IMR-90 (cell line): ENCODE measurements around the gene RBM34. TPM values are rescaled to one million over a fixed set of nuclear protein-coding genes. Genes with fewer than 3 reads are reported as not detected.

Experiments
- ATAC-seq: fragments of 200-7000 bp; cut with Tn5 transposase; 2 replicates; pipeline ENCODE4 v1.9.1; 2020; ENCODE audit warnings: low read depth, mild to moderate bottlenecking, moderate library complexity
- BruUV-seq: library from RNA; stranded (reverse); fragments of 400-500 nt; replicated peaks from 2 replicates; lab custom pipeline; 2021; lab: Mats Ljungman, UMichigan
- CTCF ChIA-PET: fragments of 300-600 bp; formaldehyde crosslinking; extraction: SDS; loops from one replicate; lab custom pipeline; 2021; ENCODE audit warnings: antibody characterized with exemption; lab: Yijun Ruan, JAX
- POLR2A ChIA-PET: fragments of 300-600 bp; sonication (Branson Sonifier 250); formaldehyde crosslinking; loops from one replicate; lab custom pipeline; 2022; ENCODE audit warnings: antibody characterized with exemption; ENCODE audit not compliant: unreplicated experiment; lab: Charles Lee
- DNase-seq: peaks from one replicate; pipeline ENCODE4 v3.0.0; 2013
- H2AFZ ChIP-seq: replicated peaks from 2 replicates; pipeline ENCODE3; 2013; ENCODE audit warnings: low read length, mild to moderate bottlenecking; ENCODE audit not compliant: poor library complexity
- H2AK5ac ChIP-seq: 2 replicates; pipeline ENCODE4 v1.6.1; 2013; ENCODE audit warnings: low read depth, low read length, inconsistent platforms
- H2AK9ac ChIP-seq: replicated peaks from 2 replicates; pipeline ENCODE3; 2013; ENCODE audit warnings: mild to moderate bottlenecking, low read depth, low read length, moderate library complexity; ENCODE audit not compliant: poor library complexity
- H2BK120ac ChIP-seq: 2 replicates; pipeline ENCODE4 v1.6.1; 2013; ENCODE audit warnings: low read depth, low read length, inconsistent platforms
- H2BK15ac ChIP-seq: 3 replicates; pipeline ENCODE4 v1.6.1; 2013; ENCODE audit warnings: low read depth, low read length, inconsistent platforms
- H2BK20ac ChIP-seq: 2 replicates; pipeline ENCODE4 v1.6.1; 2013; ENCODE audit warnings: low read depth, mild to moderate bottlenecking, inconsistent platforms, low read length, moderate library complexity
- H2BK5ac ChIP-seq: 2 replicates; pipeline ENCODE4 v1.6.1; 2013; ENCODE audit warnings: mild to moderate bottlenecking, low read depth, low read length, inconsistent platforms; ENCODE audit not compliant: poor library complexity, severe bottlenecking
- H3K14ac ChIP-seq: replicated peaks from 2 replicates; pipeline ENCODE4 v1.6.1; 2013; ENCODE audit warnings: low read depth, low read length, inconsistent platforms
- H3K18ac ChIP-seq: 2 replicates; pipeline ENCODE4 v1.6.1; 2013; ENCODE audit warnings: low read depth, low read length, control low read depth
- H3K23ac ChIP-seq: 2 replicates; pipeline ENCODE4 v1.6.1; 2013; ENCODE audit warnings: low read depth, low read length, inconsistent platforms
- H3K27ac ChIP-seq: 2 replicates; pipeline ENCODE4 v1.5.1; 2013; ENCODE audit warnings: mild to moderate bottlenecking, control low read depth, low read length; ENCODE audit not compliant: insufficient read depth
- H3K27me3 ChIP-seq: 2 replicates; pipeline ENCODE4 v1.6.1; 2013; ENCODE audit warnings: low read length; ENCODE audit not compliant: control insufficient read depth, insufficient read depth
- H3K36me3 ChIP-seq: 2 replicates; pipeline ENCODE4 v1.6.1; 2013; ENCODE audit warnings: low read length, mixed read lengths; ENCODE audit not compliant: control insufficient read depth, insufficient read depth
- H3K4ac ChIP-seq: 2 replicates; pipeline ENCODE4 v1.6.1; 2013; ENCODE audit warnings: low read depth, low read length, inconsistent platforms
- H3K4me1 ChIP-seq: 2 replicates; pipeline ENCODE4 v1.6.1; 2013; ENCODE audit warnings: low read length, mixed read lengths; ENCODE audit not compliant: control insufficient read depth, insufficient read depth
- H3K4me2 ChIP-seq: 2 replicates; pipeline ENCODE4 v1.6.1; 2013; ENCODE audit warnings: low read depth, mild to moderate bottlenecking, control low read depth, low read length, moderate library complexity
- H3K4me3 ChIP-seq: 2 replicates; pipeline ENCODE4 v1.5.1; 2013; ENCODE audit warnings: low read depth, mild to moderate bottlenecking, control low read depth, low read length, moderate library complexity; ENCODE audit not compliant: insufficient read depth
- H3K56ac ChIP-seq: 2 replicates; pipeline ENCODE4 v1.6.1; 2013; ENCODE audit warnings: low read length, inconsistent platforms; ENCODE audit not compliant: insufficient read depth; ENCODE audit errors: extremely low read depth
- H3K79me1 ChIP-seq, 2 experiments: 2 replicates each; pipeline ENCODE4 v1.6.1; 2013; ENCODE audit warnings: low read length in 2 of 2, inconsistent platforms in 1 of 2, low read depth in 1 of 2
- H3K9ac ChIP-seq: 2 replicates; pipeline ENCODE4 v1.6.1; 2013; ENCODE audit warnings: low read depth, low read length, control low read depth
- H3K9me1 ChIP-seq: 2 replicates; pipeline ENCODE4 v1.6.1; 2013; ENCODE audit warnings: low read length, inconsistent platforms; ENCODE audit not compliant: insufficient read depth
- H3K9me3 ChIP-seq: 2 replicates; pipeline ENCODE4 v1.6.1; 2013; ENCODE audit warnings: low read length; ENCODE audit not compliant: control insufficient read depth, insufficient read depth
- H4K20me1 ChIP-seq: 2 replicates; pipeline ENCODE4 v1.6.1; 2013; ENCODE audit warnings: low read length, inconsistent platforms; ENCODE audit not compliant: insufficient read depth
- H4K5ac ChIP-seq: 2 replicates; pipeline ENCODE4 v1.6.1; 2013; ENCODE audit warnings: mild to moderate bottlenecking, low read depth, low read length, control low read depth
- H4K8ac ChIP-seq, 2 experiments: 2 replicates each; pipeline ENCODE4 v1.6.1; 2013; ENCODE audit warnings: low read depth in 2 of 2, low read length in 2 of 2, control low read depth in 1 of 2, inconsistent platforms in 1 of 2
- H4K91ac ChIP-seq: 2 replicates; pipeline ENCODE4 v1.6.1; 2013; ENCODE audit warnings: low read depth, low read length, inconsistent platforms; ENCODE audit not compliant: insufficient read depth
- BHLHE40 ChIP-seq: fragments of 150-350 bp; IDR thresholded peaks from 2 replicates; pipeline ENCODE4 v1.6.1; 2016; ENCODE audit warnings: mild to moderate bottlenecking, low read depth, low read length
- CEBPB ChIP-seq: IDR thresholded peaks from 2 replicates; pipeline ENCODE4 v1.6.1; 2012; ENCODE audit warnings: low read depth, low read length, improper control_type of control experiment
- CHD1 ChIP-seq: IDR thresholded peaks from 2 replicates; pipeline ENCODE4 v1.6.1; 2012; ENCODE audit warnings: low read depth, low read length, improper control_type of control experiment
- FOS ChIP-seq: fragments of 150-350 bp; IDR thresholded peaks from 2 replicates; pipeline ENCODE4 v1.6.1; 2016; ENCODE audit warnings: low read depth, low read length
- MAFK ChIP-seq: IDR thresholded peaks from 2 replicates; pipeline ENCODE4 v1.6.1; 2012; ENCODE audit warnings: low read depth, low read length, improper control_type of control experiment
- MAZ ChIP-seq: IDR thresholded peaks from 2 replicates; pipeline ENCODE4 v1.6.1; 2012; ENCODE audit warnings: low read depth, mild to moderate bottlenecking, low read length, improper control_type of control experiment, moderate library complexity, borderline replicate concordance
- MXI1 ChIP-seq: IDR thresholded peaks from 2 replicates; pipeline ENCODE4 v1.6.1; 2012; ENCODE audit warnings: low read depth, mild to moderate bottlenecking, low read length, moderate library complexity, borderline replicate concordance
- NFE2L2 ChIP-seq: fragments of 150-350 bp; IDR thresholded peaks from 2 replicates; pipeline ENCODE4 v1.6.1; 2016; ENCODE audit warnings: low read depth, mild to moderate bottlenecking, low read length
- POLR2A ChIP-seq: IDR thresholded peaks from 2 replicates; pipeline ENCODE4 v1.6.1; 2012; ENCODE audit warnings: mild to moderate bottlenecking, low read depth, low read length
- RAD21 ChIP-seq: IDR thresholded peaks from 2 replicates; pipeline ENCODE4 v1.6.1; 2012; ENCODE audit warnings: low read length, improper control_type of control experiment
- RCOR1 ChIP-seq: IDR thresholded peaks from 2 replicates; pipeline ENCODE4 v1.6.1; 2012; ENCODE audit warnings: mild to moderate bottlenecking, low read length, improper control_type of control experiment; ENCODE audit not compliant: insufficient replicate concordance
- RFX5 ChIP-seq: IDR thresholded peaks from 2 replicates; pipeline ENCODE4 v1.8.0; 2012; ENCODE audit warnings: low read depth, mild to moderate bottlenecking, low read length, moderate library complexity
- SMC3 ChIP-seq: fragments of 150-350 bp; IDR thresholded peaks from 2 replicates; pipeline ENCODE4 v1.6.1; 2016; ENCODE audit warnings: low read depth, mild to moderate bottlenecking, antibody characterized with exemption, low read length, moderate library complexity
- USF2 ChIP-seq: fragments of 150-350 bp; IDR thresholded peaks from 2 replicates; pipeline ENCODE4 v1.6.1; 2017; ENCODE audit warnings: mild to moderate bottlenecking, antibody characterized with exemption, low read length, low read depth
- WGBS, 2 experiments: methylation state at CpG; one replicate each; pipeline versions ENCODE4 v1.1.5 to v1.1.7; 2013; ENCODE audit warnings: missing lambda C conversion rate in 2 of 2; ENCODE audit not compliant: insufficient read length in 1 of 2; ENCODE audit errors: extremely low coverage in 2 of 2; 5-methylcytosine and 5-hydroxymethylcytosine counted together
- dilution Hi-C: fragments of 300-500 bp; cut with HindIII; formaldehyde crosslinking; loops from one replicate; pipeline ENCODE4 v1.14.3; 2018; ENCODE audit warnings: low sequenced_read_pairs; ENCODE audit not compliant: unreplicated experiment
- in situ Hi-C: fragments of 300-500 bp; cut with MboI; formaldehyde crosslinking; loops from 3 replicates; pipeline ENCODE4 v1.14.3; 2019; ENCODE audit warnings: low sequenced_read_pairs, inconsistent platforms, mixed read lengths
- intact Hi-C: fragments of 100-400 bp; cut with micrococcal nuclease; formaldehyde crosslinking; loops from 2 replicates; pipeline ENCODE4 v1.10.0; 2022
- polyA plus RNA-seq, 3 experiments: library from polyadenylated mRNA; depleted of rRNA; stranded (reverse); fragments of >200 nt; gene quantifications; 2 replicates each; pipeline ENCODE4 v1.2.3, GENCODE V29; 2012; ENCODE audit warnings: low replicate concordance in 1 of 3
- total RNA-seq: library from RNA; depleted of rRNA; stranded (reverse); fragments of >200 nt; gene quantifications from 2 replicates; pipeline ENCODE4 v1.2.3, GENCODE V29; 2012
- TF ChIP-seq, protein P1 (sequence below): conservative IDR thresholded peaks from 2 replicates; pipeline ENCODE4 v1.5.1; 2012; ENCODE audit warnings: mild to moderate bottlenecking, low read depth, low read length, improper control_type of control experiment
- TF ChIP-seq, protein P2 (sequence below): fragments of 150-350 bp; IDR thresholded peaks from 2 replicates; pipeline ENCODE4 v1.6.1; 2016; ENCODE audit warnings: low read depth, mild to moderate bottlenecking, low read length, moderate library complexity, borderline replicate concordance

Gene RBM34
- total and polyA plus RNA-seq, 2 of the 4 experiments (the other 2 are of a cell fraction), result 28.7 to 34.0 TPM

GRCh38 chr1:235108876-235109275 lies 52.2 kb downstream of the RBM34 start:
- Histone ChIP-seq H2AK9ac (no peak overlapping the region), H3K27me3 (no peaks in the 10 kb centered on the region), H2BK20ac (no peak overlapping the region), H3K14ac (no peak overlapping the region), H3K56ac (no peak overlapping the region), H2BK5ac (no peak overlapping the region), H3K23ac (no peak overlapping the region), H3K9me3 (no peaks in the 10 kb centered on the region), H4K5ac (no peak overlapping the region), H4K20me1 (peaks cover 16% of the 10 kb centered on the region), H2AK5ac (no peak overlapping the region), H3K36me3 (peaks cover 36% of the 10 kb centered on the region), H2BK15ac (no peak overlapping the region), H3K27ac (no peak overlapping the region), H3K79me1 (peaks cover 39 to 69% of the 10 kb centered on the region in 2 experiments), H2BK120ac (no peak overlapping the region), H4K8ac (no peak overlapping the region), H4K91ac (no peak overlapping the region), H3K4me2 (no peak overlapping the region), H3K4me1 (peaks cover 8% of the 10 kb centered on the region), H3K4me3 (no peak overlapping the region), H2AFZ (no peak overlapping the region), H3K4ac (no peak overlapping the region), H3K18ac (no peak overlapping the region), H3K9me1 (peaks cover 14% of the 10 kb centered on the region), H3K9ac (no peak overlapping the region)
- ATAC-seq (no peak), DNase-seq (no peak)
- CTCF ChIA-PET, result no interaction called here
- POLR2A ChIA-PET, result no interaction called here
- in situ Hi-C loops (loop anchor here (10.0 to 25.0 kb wide), 2 partner anchors 306 to 972 kb away; no protein-coding TSS in a partner anchor), dilution Hi-C loops (no loop called here), intact Hi-C loops (no loop called here)
- BruUV-seq, result no TSS peak
- TF ChIP-seq RFX5 (no peak), CHD1 (no peak), MAZ (no peak), FOS (no peak), USF2 (no peak), NFE2L2 (no peak), MXI1 (no peak), RAD21 (no peak), BHLHE40 (no peak), MAFK (no peak), POLR2A (no peak), CEBPB (no peak), RCOR1 (no peak), SMC3 (no peak)
- TF ChIP-seq, protein P1, sequence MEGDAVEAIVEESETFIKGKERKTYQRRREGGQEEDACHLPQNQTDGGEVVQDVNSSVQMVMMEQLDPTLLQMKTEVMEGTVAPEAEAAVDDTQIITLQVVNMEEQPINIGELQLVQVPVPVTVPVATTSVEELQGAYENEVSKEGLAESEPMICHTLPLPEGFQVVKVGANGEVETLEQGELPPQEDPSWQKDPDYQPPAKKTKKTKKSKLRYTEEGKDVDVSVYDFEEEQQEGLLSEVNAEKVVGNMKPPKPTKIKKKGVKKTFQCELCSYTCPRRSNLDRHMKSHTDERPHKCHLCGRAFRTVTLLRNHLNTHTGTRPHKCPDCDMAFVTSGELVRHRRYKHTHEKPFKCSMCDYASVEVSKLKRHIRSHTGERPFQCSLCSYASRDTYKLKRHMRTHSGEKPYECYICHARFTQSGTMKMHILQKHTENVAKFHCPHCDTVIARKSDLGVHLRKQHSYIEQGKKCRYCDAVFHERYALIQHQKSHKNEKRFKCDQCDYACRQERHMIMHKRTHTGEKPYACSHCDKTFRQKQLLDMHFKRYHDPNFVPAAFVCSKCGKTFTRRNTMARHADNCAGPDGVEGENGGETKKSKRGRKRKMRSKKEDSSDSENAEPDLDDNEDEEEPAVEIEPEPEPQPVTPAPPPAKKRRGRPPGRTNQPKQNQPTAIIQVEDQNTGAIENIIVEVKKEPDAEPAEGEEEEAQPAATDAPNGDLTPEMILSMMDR, result no peak
- TF ChIP-seq, protein P2, sequence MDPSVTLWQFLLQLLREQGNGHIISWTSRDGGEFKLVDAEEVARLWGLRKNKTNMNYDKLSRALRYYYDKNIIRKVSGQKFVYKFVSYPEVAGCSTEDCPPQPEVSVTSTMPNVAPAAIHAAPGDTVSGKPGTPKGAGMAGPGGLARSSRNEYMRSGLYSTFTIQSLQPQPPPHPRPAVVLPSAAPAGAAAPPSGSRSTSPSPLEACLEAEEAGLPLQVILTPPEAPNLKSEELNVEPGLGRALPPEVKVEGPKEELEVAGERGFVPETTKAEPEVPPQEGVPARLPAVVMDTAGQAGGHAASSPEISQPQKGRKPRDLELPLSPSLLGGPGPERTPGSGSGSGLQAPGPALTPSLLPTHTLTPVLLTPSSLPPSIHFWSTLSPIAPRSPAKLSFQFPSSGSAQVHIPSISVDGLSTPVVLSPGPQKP, result no peak
- 92% methylated on average over 5 of the region's 11 CpGs; no CpG with 5 or more reads in 1 of the 2 experiments for WGBS, 2 experiments
